K562 (cell line): ENCODE results near the gene SFRP5. TPM values are rescaled to one million over a fixed set of nuclear protein-coding genes. Genes with fewer than 3 reads are reported as not detected.

ENCODE experiments used
- ATAC-seq: fragments of 200-7000 bp; cut with Tn5 transposase; 3 replicates; pipeline ENCODE4 v1.9.1; 2020; ENCODE audit warnings: moderate library complexity
- BruUV-seq: library from RNA; stranded (reverse); fragments of 400-500 nt; replicated peaks from 2 replicates; lab custom pipeline; 2021; lab: Mats Ljungman, UMichigan
- CTCF ChIA-PET: fragments of 300-600 bp; formaldehyde crosslinking; extraction: SDS; loops from one replicate; lab custom pipeline; 2021; ENCODE audit warnings: low intra/inter-chr PET ratio; lab: Yijun Ruan, JAX
- POLR2A ChIA-PET: fragments of 300-600, 350-650 bp; sonication (Branson Sonifier 250); formaldehyde crosslinking; extraction: SDS; loops from one replicate; lab custom pipeline; 2021; ENCODE audit warnings: antibody characterized with exemption, inconsistent platforms; lab: Yijun Ruan, JAX
- DNase-seq, 4 experiments: peaks; one replicate each; pipeline versions ENCODE4 v3.0.0 to v3.0.0-alpha.2; 2011 to 2018; ENCODE audit warnings: low spot score in 3 of 4, mixed read lengths in 3 of 4; ENCODE audit errors: extremely low read depth in 1 of 4
- FAIRE-seq: peaks from 2 replicates; lab custom pipeline; 2011; peaks lifted over from hg19 to GRCh38; lab: Jason Lieb, UNC
- H2AFZ ChIP-seq: 2 replicates; pipeline ENCODE4 v1.6.0; 2011; ENCODE audit warnings: low read depth, low read length, control low read depth, inconsistent platforms
- H3K27ac ChIP-seq: fragments of 200-600 bp; 3 replicates; pipeline ENCODE4 v1.8.0; 2011; ENCODE audit warnings: low read depth, mild to moderate bottlenecking, control low read depth, inconsistent platforms, low read length, moderate library complexity, mixed read lengths; ENCODE audit errors: extremely low read depth
- H3K27me3 ChIP-seq, 2 experiments: fragments of 300-600 bp in 1 of 2; 2 replicates in 1 of 2; 3 replicates in 1 of 2; pipeline versions ENCODE4 v1.6.0 to v1.8.0; 2011; ENCODE audit warnings: inconsistent platforms in 2 of 2, low read length in 2 of 2, mild to moderate bottlenecking in 1 of 2, mixed read lengths in 1 of 2, moderate library complexity in 1 of 2; ENCODE audit not compliant: control insufficient read depth in 2 of 2, insufficient read depth in 2 of 2
- H3K36me3 ChIP-seq: fragments of 300-600 bp; 3 replicates; pipeline ENCODE4 v1.8.0; 2011; ENCODE audit warnings: mild to moderate bottlenecking, low read length, inconsistent platforms; ENCODE audit not compliant: control insufficient read depth, insufficient read depth
- H3K4me1 ChIP-seq, 2 experiments: fragments of 200-600 bp in 1 of 2; replicated peaks in 1 of 2; 2 replicates in 1 of 2; 3 replicates in 1 of 2; pipeline versions ENCODE4 v1.5.1 to v1.8.0; 2011; ENCODE audit warnings: inconsistent platforms in 2 of 2, low read length in 2 of 2, mild to moderate bottlenecking in 1 of 2, mixed read lengths in 1 of 2, moderate library complexity in 1 of 2; ENCODE audit not compliant: control insufficient read depth in 2 of 2, insufficient read depth in 2 of 2
- H3K4me2 ChIP-seq: 2 replicates; pipeline ENCODE4 v1.6.1; 2011; ENCODE audit warnings: low read length, control low read depth, inconsistent platforms, mixed read lengths; ENCODE audit not compliant: insufficient read depth
- H3K4me3 ChIP-seq: fragments of 200-600 bp; sonication (generic), shearing (Covaris generic); 2 replicates; pipeline ENCODE4 v1.5.1; 2016; ENCODE audit warnings: control low read depth, inconsistent platforms
- H3K79me2 ChIP-seq: fragments of 200-600 bp; 3 replicates; pipeline ENCODE4 v1.8.0; 2011; ENCODE audit warnings: low read length, inconsistent platforms; ENCODE audit not compliant: control insufficient read depth, insufficient read depth
- H3K9ac ChIP-seq, 2 experiments: 2 replicates each; pipeline versions ENCODE4 v1.6.0 to v1.6.1; 2011; ENCODE audit warnings: low read depth in 2 of 2, low read length in 2 of 2, control low read depth in 1 of 2, inconsistent platforms in 1 of 2, mild to moderate bottlenecking in 1 of 2, mixed read lengths in 1 of 2; ENCODE audit not compliant: insufficient read depth in 1 of 2
- H3K9me1 ChIP-seq: one replicate; pipeline ENCODE4 v1.6.0; 2011; ENCODE audit warnings: inconsistent platforms, mild to moderate bottlenecking, low read length, moderate library complexity; ENCODE audit not compliant: control insufficient read depth, insufficient read depth
- H3K9me3 ChIP-seq: replicated peaks from 2 replicates; pipeline ENCODE4 v1.5.1; 2011; ENCODE audit warnings: low read depth, low read length, inconsistent platforms; ENCODE audit not compliant: control insufficient read depth, insufficient read depth
- H4K20me1 ChIP-seq: replicated peaks from 2 replicates; pipeline ENCODE4 v1.6.1; 2011; ENCODE audit warnings: low read length, inconsistent platforms, mixed read lengths; ENCODE audit not compliant: control insufficient read depth, insufficient read depth
- ARID1B ChIP-seq: fragments of 450-650 bp; IDR thresholded peaks from 2 replicates; pipeline ENCODE4 v1.6.1; 2016; ENCODE audit warnings: antibody characterized with exemption, mild to moderate bottlenecking, inconsistent platforms
- ATF4 ChIP-seq: fragments of 450-650 bp; formaldehyde crosslinking; IDR thresholded peaks from 2 replicates; pipeline ENCODE4 v1.4.0; 2022; ENCODE audit warnings: mild to moderate bottlenecking, moderate library complexity
- CBFA2T3 ChIP-seq: fragments of 450-650 bp; IDR thresholded peaks from 2 replicates; pipeline ENCODE4 v1.6.1; 2017
- CHD2 ChIP-seq: IDR thresholded peaks from 2 replicates; pipeline ENCODE4 v1.6.1; 2011; ENCODE audit warnings: low read depth, low read length
- CTBP1 ChIP-seq: fragments of 450-650 bp; IDR thresholded peaks from 2 replicates; pipeline ENCODE4 v1.6.1; 2016; ENCODE audit warnings: borderline replicate concordance
- E2F6 ChIP-seq, 2 experiments: IDR thresholded peaks; 2 replicates each; pipeline ENCODE4 v1.6.1; 2011; ENCODE audit warnings: borderline replicate concordance in 1 of 2, control low read depth in 1 of 2, low read depth in 1 of 2, low read length in 1 of 2, mild to moderate bottlenecking in 1 of 2, mixed read lengths in 1 of 2, moderate library complexity in 1 of 2; ENCODE audit not compliant: insufficient read depth in 1 of 2, insufficient read length in 1 of 2, poor library complexity in 1 of 2, severe bottlenecking in 1 of 2; ENCODE audit errors: extremely low read depth in 1 of 2
- EGR1 ChIP-seq: fragments of 450-650 bp; conservative IDR thresholded peaks from 2 replicates; pipeline ENCODE4 v1.6.1; 2017; ENCODE audit warnings: mild to moderate bottlenecking
- EP300 ChIP-seq: IDR thresholded peaks from 2 replicates; pipeline ENCODE4 v1.6.1; 2012; ENCODE audit warnings: low read length, improper control_type of control experiment
- IRF9 ChIP-seq: fragments of 450-650 bp; IDR thresholded peaks from 2 replicates; pipeline ENCODE4 v1.6.1; 2016; ENCODE audit warnings: missing biosample characterization, missing genetic modification characterization
- KLF16 ChIP-seq: IDR thresholded peaks from 2 replicates; pipeline ENCODE4 v1.6.1; 2016; ENCODE audit warnings: antibody characterized with exemption
- L3MBTL2 ChIP-seq: fragments of 450-650 bp; IDR thresholded peaks from 2 replicates; pipeline ENCODE4 v1.6.1; 2016; ENCODE audit warnings: mild to moderate bottlenecking, moderate library complexity
- MED1 ChIP-seq: sonication (generic); formaldehyde crosslinking; IDR thresholded peaks from 2 replicates; pipeline ENCODE4 v1.8.1; 2023; ENCODE audit warnings: missing genetic modification reagents, borderline replicate concordance
- NCOR1 ChIP-seq: fragments of 450-650 bp; IDR thresholded peaks from 2 replicates; pipeline ENCODE4 v1.6.1; 2016; ENCODE audit warnings: mild to moderate bottlenecking, moderate library complexity
- STAT5A ChIP-seq: IDR thresholded peaks from 2 replicates; pipeline ENCODE4 v1.6.1; 2012; ENCODE audit warnings: low read length, inconsistent platforms, borderline replicate concordance
- TAL1 ChIP-seq: fragments of 450-650 bp; IDR thresholded peaks from 2 replicates; pipeline ENCODE4 v1.6.1; 2016; ENCODE audit warnings: mild to moderate bottlenecking
- ZEB2 ChIP-seq: fragments of 450-650 bp; IDR thresholded peaks from 2 replicates; pipeline ENCODE4 v1.6.1; 2016
- ZKSCAN1 ChIP-seq: fragments of 150-350 bp; IDR thresholded peaks from 2 replicates; pipeline ENCODE4 v1.6.1; 2016; ENCODE audit warnings: low read depth, low read length
- ZNF696 ChIP-seq: fragments of 250-450 bp; sonication (Bioruptor Pico); conservative IDR thresholded peaks from 2 replicates; pipeline ENCODE4 v1.4.0; 2020; ENCODE audit warnings: mild to moderate bottlenecking, moderate library complexity
- WGBS: fragments of 100-300 bp; shearing (Covaris generic); methylation state at CpG from one replicate; pipeline ENCODE4 v1.1.6; 2016; ENCODE audit warnings: low coverage, mixed read lengths; ENCODE audit not compliant: insufficient coverage; ENCODE audit errors: missing lambda C conversion rate; 5-methylcytosine and 5-hydroxymethylcytosine counted together
- in situ Hi-C: fragments of 300-500 bp; cut with MboI; formaldehyde crosslinking; loops from 4 replicates; pipeline ENCODE4 v1.15.0; 2018; ENCODE audit warnings: inconsistent platforms, mixed read lengths
- intact Hi-C: fragments of 100-400 bp; cut with micrococcal nuclease; formaldehyde crosslinking; loops from 2 replicates; pipeline ENCODE4 v1.14.2; 2022
- polyA plus RNA-seq, 8 experiments: library from polyadenylated mRNA; depleted of rRNA in 4 of 8; stranded (reverse) in 5 of 8; unstranded in 3 of 8; fragments of >200 nt; fragmentation: Nextera tagmentation in 2 of 8; fragmentation: Illumina TruSeq in 1 of 8; extraction: Ambion mirVana in 2 of 8; extraction: Trizol in 1 of 8; gene quantifications; 2 replicates each; pipeline versions ENCODE4 v1.2.1 to v1.2.3, GENCODE V29; 2011 to 2014; ENCODE audit warnings: inconsistent platforms in 1 of 8, missing spikeins in 1 of 8
- total RNA-seq, 7 experiments: library from RNA; depleted of rRNA in 6 of 7; stranded (reverse); fragments of >200 nt in 6 of 7; fragmentation: Illumina TruSeq in 2 of 7; extraction: Trizol in 2 of 7; gene quantifications; 2 replicates each; pipeline versions ENCODE4 v1.2.1 to v1.2.3, GENCODE V29; 2011 to 2021; ENCODE audit warnings: low replicate concordance in 1 of 7
- TF ChIP-seq, protein P1 (sequence below): fragments of 450-650 bp; IDR thresholded peaks from 2 replicates; pipeline ENCODE4 v1.6.1; 2016

Gene SFRP5
- total and polyA plus RNA-seq, 9 of the 15 experiments (the other 6 are each of a cell fraction or from before 2014, with no cell fraction given): 0.07 to 0.29 (median 0.13) TPM; not detected in 3

- DNase-seq (peak; percentile 58 to 78 (median 66)), FAIRE-seq (peak; percentile 88), ATAC-seq (peak; percentile 84)
- no peak overlapping the region for H2AFZ ChIP-seq
- 78% methylated on average over 6 of the region's 15 CpGs for WGBS
- in situ Hi-C loops (no loop called here), intact Hi-C loops (no loop called here)
- H3K27ac ChIP-seq: peak overlapping the region; percentile 72; the same call in 1 of the 3 replicates
- no peaks in the 10 kb centered on the region for H3K27me3 ChIP-seq
- CTCF ChIA-PET: no interaction called here
- no peaks in the 10 kb centered on the region for H3K9me3 ChIP-seq
- peaks cover 77% of the 10 kb centered on the region for H3K36me3 ChIP-seq
- peak overlapping the region; percentile 62 for H3K4me2 ChIP-seq
- no TSS peak for BruUV-seq
- H3K4me3 ChIP-seq: no peak overlapping the region
- POLR2A ChIA-PET: interaction anchor here (0.7 to 2.5 kb wide), 7 partner anchors 8 to 104 kb away, joined by 3 to 8 read pairs (median 3); no protein-coding TSS in a partner anchor
- peaks cover 42% of the 10 kb centered on the region for H3K79me2 ChIP-seq
- H3K9me1 ChIP-seq: no peaks in the 10 kb centered on the region
- peak overlapping the region in 1 of 2 experiments; percentile 31; a peak in 1 of 4 replicates for H3K9ac ChIP-seq
- H4K20me1 ChIP-seq: no peaks in the 10 kb centered on the region; the same call in 1 of the 2 replicates
- peaks cover 16 to 30% of the 10 kb centered on the region in 2 experiments for H3K4me1 ChIP-seq
- peak; percentile 31; the same call in 1 of the 2 replicates for TF ChIP-seq EP300
- TF ChIP-seq ZKSCAN1: no peak
- peak; percentile 62 for TF ChIP-seq EGR1
- no peak for TF ChIP-seq ZNF696
- peak; percentile 72 for TF ChIP-seq TAL1
- TF ChIP-seq L3MBTL2: peak; percentile 46; the same call in 1 of the 2 replicates
- peak; percentile 85 for TF ChIP-seq ARID1B
- peak; percentile 41; the same call in 1 of the 2 replicates for TF ChIP-seq ZEB2
- TF ChIP-seq KLF16: no peak
- peak; percentile 21; the same call in 1 of the 2 replicates for TF ChIP-seq CTBP1
- TF ChIP-seq MED1 (CRISPR knock-in tag): no peak
- TF ChIP-seq STAT5A: peak; percentile 7; the same call in 1 of the 2 replicates
- no peak for TF ChIP-seq CHD2
- TF ChIP-seq IRF9 (tag): no peak
- no peak for TF ChIP-seq ATF4
- TF ChIP-seq, protein P1, sequence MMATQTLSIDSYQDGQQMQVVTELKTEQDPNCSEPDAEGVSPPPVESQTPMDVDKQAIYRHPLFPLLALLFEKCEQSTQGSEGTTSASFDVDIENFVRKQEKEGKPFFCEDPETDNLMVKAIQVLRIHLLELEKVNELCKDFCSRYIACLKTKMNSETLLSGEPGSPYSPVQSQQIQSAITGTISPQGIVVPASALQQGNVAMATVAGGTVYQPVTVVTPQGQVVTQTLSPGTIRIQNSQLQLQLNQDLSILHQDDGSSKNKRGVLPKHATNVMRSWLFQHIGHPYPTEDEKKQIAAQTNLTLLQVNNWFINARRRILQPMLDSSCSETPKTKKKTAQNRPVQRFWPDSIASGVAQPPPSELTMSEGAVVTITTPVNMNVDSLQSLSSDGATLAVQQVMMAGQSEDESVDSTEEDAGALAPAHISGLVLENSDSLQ: peak; percentile 45; the same call in 1 of the 2 replicates
- TF ChIP-seq E2F6 (IDR thresholded peaks at IDR 0.05; ENCODE audit: borderline replicate concordance in 1 of 2, extremely low read depth in 1 of 2, insufficient read depth in 1 of 2, insufficient read length in 1 of 2, low read depth in 1 of 2, low read length in 1 of 2, poor library complexity in 1 of 2, severe bottlenecking in 1 of 2): no peak
- peak; percentile 81 for TF ChIP-seq CBFA2T3
- peak; percentile 63 for TF ChIP-seq NCOR1
These were observed 27.3 kb downstream of the SFRP5 start for GRCh38 chr10:97744405-97745035.
